ENCODE measurements around the gene SLC19A3.

DNA sequence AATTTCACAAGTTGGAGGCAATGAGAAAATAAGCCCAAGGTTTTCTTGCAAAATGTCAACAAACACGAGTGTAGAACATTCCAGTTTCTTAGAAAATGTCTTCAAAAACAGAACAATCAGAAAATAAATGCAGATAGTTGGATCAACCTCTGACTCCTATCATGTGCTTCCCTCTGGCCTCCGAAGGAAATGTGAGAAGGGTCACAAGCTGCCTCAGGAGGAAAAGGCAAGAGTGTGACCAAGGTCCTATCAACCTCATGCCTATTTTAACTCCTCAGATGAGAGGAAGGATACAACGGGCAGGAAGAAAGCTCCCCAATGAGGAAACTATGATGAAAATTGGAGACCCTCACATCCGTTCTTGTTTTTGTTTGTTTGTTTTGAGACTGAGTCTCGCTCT is 43.3 kb downstream of the SLC19A3 start:
- TF ChIP-seq, protein P1, sequence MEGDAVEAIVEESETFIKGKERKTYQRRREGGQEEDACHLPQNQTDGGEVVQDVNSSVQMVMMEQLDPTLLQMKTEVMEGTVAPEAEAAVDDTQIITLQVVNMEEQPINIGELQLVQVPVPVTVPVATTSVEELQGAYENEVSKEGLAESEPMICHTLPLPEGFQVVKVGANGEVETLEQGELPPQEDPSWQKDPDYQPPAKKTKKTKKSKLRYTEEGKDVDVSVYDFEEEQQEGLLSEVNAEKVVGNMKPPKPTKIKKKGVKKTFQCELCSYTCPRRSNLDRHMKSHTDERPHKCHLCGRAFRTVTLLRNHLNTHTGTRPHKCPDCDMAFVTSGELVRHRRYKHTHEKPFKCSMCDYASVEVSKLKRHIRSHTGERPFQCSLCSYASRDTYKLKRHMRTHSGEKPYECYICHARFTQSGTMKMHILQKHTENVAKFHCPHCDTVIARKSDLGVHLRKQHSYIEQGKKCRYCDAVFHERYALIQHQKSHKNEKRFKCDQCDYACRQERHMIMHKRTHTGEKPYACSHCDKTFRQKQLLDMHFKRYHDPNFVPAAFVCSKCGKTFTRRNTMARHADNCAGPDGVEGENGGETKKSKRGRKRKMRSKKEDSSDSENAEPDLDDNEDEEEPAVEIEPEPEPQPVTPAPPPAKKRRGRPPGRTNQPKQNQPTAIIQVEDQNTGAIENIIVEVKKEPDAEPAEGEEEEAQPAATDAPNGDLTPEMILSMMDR (IDR thresholded peaks at IDR 0.05; ENCODE audit: low read length) = no peak
- no peak for TF ChIP-seq EZH2 (IDR thresholded peaks at IDR 0.05; ENCODE audit: borderline replicate concordance, low read length)

All from OCI-LY1 (cell line).